ENCODE measurements around the gene SLC34A3. TPM values are rescaled to one million over a fixed set of nuclear protein-coding genes. Genes with fewer than 3 reads are reported as not detected.

The SLC34A3 gene
- total RNA-seq, 2 donors from 2014 or later = not detected

DNA sequence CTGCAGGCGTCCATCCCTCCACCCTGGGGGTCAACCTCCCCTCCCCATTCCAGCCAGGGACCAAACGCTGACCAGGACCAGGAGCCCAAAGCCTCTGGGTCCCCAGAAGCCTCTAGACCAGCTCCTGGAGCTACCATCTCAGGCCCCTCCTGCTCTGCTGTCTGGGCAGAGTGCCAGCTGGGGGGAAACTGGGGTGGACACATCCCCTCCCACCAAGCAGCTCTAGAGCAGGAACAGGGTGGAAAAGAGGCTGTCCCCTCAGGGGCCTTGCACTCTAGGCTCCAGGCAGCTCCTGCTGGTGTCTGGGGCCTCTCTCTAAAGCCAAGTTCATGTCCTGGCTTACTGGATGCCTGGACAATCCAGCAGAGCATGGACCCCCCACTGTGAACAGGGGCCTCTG, 37.8 kb upstream of the SLC34A3 start:
- no peak overlapping the region for H3K27ac ChIP-seq
- H3K4me1 ChIP-seq = peaks cover 45% of the 10 kb centered on the region
- H3K36me3 ChIP-seq = no peaks in the 10 kb centered on the region
- intact Hi-C loops (cut with DNase I) = no loop called here
- DNase-seq = no peak
- no peaks in the 10 kb centered on the region for H3K27me3 ChIP-seq
- TF ChIP-seq, protein P1, sequence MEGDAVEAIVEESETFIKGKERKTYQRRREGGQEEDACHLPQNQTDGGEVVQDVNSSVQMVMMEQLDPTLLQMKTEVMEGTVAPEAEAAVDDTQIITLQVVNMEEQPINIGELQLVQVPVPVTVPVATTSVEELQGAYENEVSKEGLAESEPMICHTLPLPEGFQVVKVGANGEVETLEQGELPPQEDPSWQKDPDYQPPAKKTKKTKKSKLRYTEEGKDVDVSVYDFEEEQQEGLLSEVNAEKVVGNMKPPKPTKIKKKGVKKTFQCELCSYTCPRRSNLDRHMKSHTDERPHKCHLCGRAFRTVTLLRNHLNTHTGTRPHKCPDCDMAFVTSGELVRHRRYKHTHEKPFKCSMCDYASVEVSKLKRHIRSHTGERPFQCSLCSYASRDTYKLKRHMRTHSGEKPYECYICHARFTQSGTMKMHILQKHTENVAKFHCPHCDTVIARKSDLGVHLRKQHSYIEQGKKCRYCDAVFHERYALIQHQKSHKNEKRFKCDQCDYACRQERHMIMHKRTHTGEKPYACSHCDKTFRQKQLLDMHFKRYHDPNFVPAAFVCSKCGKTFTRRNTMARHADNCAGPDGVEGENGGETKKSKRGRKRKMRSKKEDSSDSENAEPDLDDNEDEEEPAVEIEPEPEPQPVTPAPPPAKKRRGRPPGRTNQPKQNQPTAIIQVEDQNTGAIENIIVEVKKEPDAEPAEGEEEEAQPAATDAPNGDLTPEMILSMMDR (IDR thresholded peaks at IDR 0.05) = no peak
- no peaks in the 10 kb centered on the region for H3K9me3 ChIP-seq
- no peak overlapping the region for H3K9ac ChIP-seq (ENCODE audit: low read depth in 2 of 2, low read length in 2 of 2)
- no peak overlapping the region for H3K4me3 ChIP-seq

DNA sequence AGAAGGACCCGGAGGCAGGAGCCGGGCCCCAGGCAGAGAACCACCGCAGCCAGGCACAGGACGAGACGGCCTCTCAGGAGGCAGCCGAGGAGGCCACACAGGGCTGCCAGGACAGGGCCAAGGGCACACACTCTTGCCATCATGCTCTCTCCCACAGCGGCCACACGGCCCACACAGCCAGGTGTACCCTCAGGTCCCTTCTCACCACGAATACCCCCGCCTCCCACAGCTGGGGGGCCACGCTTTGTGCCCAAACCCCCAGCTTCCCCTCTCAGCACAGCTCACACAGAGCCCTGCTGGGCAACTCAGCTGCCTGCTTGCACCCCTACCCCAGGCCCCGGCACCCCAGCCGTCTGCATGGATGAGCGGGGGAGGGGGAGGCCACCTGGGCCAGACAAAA, 36.9 kb upstream of the SLC34A3 start:
- peak overlapping the region in 1 of 2 donors; percentile 86 for H3K9ac ChIP-seq (ENCODE audit: low read depth in 2 of 2, low read length in 2 of 2)
- peak overlapping the region; percentile 90 for H3K27ac ChIP-seq
- DNase-seq = no peak
- H3K4me1 ChIP-seq = peaks cover 46% of the 10 kb centered on the region
- no peaks in the 10 kb centered on the region for H3K27me3 ChIP-seq
- no peaks in the 10 kb centered on the region for H3K36me3 ChIP-seq
- TF ChIP-seq, protein P1 (IDR thresholded peaks at IDR 0.05) = no peak
- no peak overlapping the region for H3K4me3 ChIP-seq
- intact Hi-C loops (cut with DNase I) = no loop called here
- no peaks in the 10 kb centered on the region for H3K9me3 ChIP-seq

DNA sequence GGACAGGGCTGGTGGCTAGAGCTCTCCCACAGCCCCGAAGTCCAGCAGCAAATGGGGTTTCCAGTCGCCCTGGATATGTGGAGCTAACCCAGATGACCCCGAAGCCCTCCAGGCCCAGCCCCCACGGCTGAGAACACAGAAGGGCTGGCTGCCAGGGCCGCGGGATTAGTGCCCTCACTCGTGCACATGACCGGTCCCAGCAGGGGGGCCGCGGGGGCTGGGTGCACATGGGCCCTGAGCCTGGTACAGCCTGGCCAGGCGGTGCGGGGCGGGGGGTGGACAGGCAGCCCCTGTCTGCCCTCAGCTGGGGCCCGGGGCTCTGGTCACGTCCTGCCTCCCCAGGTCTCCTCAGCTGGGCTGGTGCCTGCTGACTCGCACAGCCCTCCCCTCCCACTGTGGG, 36.3 kb upstream of the SLC34A3 start:
- Histone ChIP-seq H3K4me3 (peak overlapping the region; percentile 21), H3K36me3 (no peaks in the 10 kb centered on the region), H3K9me3 (no peaks in the 10 kb centered on the region), H3K4me1 (peaks cover 42% of the 10 kb centered on the region), H3K27ac (peak overlapping the region; percentile 90), H3K27me3 (no peaks in the 10 kb centered on the region), H3K9ac (ENCODE audit: low read depth in 2 of 2, low read length in 2 of 2) (peak overlapping the region; percentile 54 to 86)
- DNase-seq = no peak
- TF ChIP-seq, protein P1 (IDR thresholded peaks at IDR 0.05) = no peak
- intact Hi-C loops (cut with DNase I) = no loop called here

DNA sequence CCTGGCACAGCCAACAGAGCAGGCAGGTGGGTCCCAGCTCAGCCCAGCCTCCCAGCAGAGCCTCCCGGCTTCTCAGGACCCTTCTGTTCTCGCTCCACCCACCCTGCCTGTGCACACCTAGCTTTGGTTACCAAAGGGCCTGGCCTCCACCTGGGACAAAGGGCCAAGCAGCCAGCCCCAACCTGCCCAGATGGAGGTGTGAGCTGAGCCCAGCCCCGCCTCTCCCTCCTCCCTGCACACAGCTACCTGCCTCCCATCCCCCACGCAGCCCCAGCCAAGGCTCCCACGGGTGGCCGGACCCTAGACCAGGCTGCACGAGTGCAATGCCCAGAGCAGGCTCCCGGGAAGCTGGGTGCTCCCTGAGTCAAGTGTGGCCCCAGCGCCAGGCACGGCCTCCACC, 35.8 kb upstream of the SLC34A3 start:
- peak overlapping the region; percentile 54 to 86 for H3K9ac ChIP-seq (ENCODE audit: low read depth in 2 of 2, low read length in 2 of 2)
- no peaks in the 10 kb centered on the region for H3K36me3 ChIP-seq
- peak overlapping the region; percentile 21 for H3K4me3 ChIP-seq
- no peaks in the 10 kb centered on the region for H3K27me3 ChIP-seq
- peaks cover 37% of the 10 kb centered on the region for H3K4me1 ChIP-seq
- TF ChIP-seq, protein P1 (IDR thresholded peaks at IDR 0.05) = no peak
- intact Hi-C loops (cut with DNase I) = no loop called here
- H3K27ac ChIP-seq = peak overlapping the region; percentile 90
- H3K9me3 ChIP-seq = no peaks in the 10 kb centered on the region
- DNase-seq = peak; percentile 84

DNA sequence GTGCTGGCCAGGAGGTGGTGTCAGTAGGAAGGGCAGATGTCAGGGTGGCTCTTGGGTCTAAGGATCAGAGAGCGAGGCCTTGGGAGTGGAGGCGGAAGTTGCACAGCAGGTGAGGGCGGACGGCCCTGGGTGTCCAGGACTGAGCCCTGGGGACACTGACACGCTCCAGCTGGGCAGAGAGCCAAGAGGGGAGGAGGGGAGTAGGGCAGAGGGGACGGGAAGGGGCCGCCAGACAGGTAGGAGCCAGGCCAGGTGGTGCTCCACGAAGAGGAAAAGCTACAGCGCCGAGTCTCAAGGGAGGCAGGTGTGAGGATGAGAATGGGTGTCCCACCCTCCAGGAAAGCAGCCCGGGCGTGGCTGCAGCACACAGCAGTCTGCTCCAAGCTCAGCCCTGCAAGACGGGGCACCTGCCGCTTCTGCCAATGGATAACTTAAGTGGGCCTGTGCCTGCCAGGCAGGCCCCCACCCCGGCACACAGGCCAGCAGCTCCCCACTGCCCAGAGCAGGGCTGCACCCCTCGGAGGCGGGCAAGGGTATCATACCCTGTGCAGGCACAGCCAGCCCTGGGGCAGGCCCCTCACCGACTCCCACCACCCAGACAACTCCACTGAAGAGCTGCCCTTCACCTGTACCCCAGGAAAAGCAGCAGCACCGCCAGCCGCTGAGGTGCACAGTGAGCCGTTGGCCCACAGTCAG, 35.0 kb upstream of the SLC34A3 start:
- no peaks in the 10 kb centered on the region for H3K36me3 ChIP-seq
- peak overlapping the region; percentile 50 for H3K4me3 ChIP-seq
- intact Hi-C loops (cut with DNase I) = no loop called here
- H3K4me1 ChIP-seq = peaks cover 29% of the 10 kb centered on the region
- peak overlapping the region; percentile 73 to 86 for H3K9ac ChIP-seq (ENCODE audit: low read depth in 2 of 2, low read length in 2 of 2)
- no peaks in the 10 kb centered on the region for H3K27me3 ChIP-seq
- H3K27ac ChIP-seq = peak overlapping the region; percentile 90
- TF ChIP-seq, protein P1 (IDR thresholded peaks at IDR 0.05) = no peak
- DNase-seq = peak; percentile 96
- no peaks in the 10 kb centered on the region for H3K9me3 ChIP-seq
